SU-DHL-6 (cell line): ENCODE data around the gene GET4.

Experiments
- H2AFZ ChIP-seq: fragments of 200-600 bp; sonication (generic); 2 replicates; pipeline ENCODE4 v1.6.1; 2014; ENCODE audit warnings: low read depth, mild to moderate bottlenecking, moderate library complexity, mixed read lengths, antibody characterized with exemption, low read length; ENCODE audit not compliant: severe bottlenecking
- H3F3A ChIP-seq: fragments of 200-600 bp; shearing (Covaris generic); 2 replicates; pipeline ENCODE4 v1.6.0; 2016; ENCODE audit warnings: antibody characterized with exemption, mild to moderate bottlenecking; ENCODE audit not compliant: insufficient read depth
- H3K27ac ChIP-seq: fragments of 200-600 bp; sonication (generic); 2 replicates; pipeline ENCODE4 v1.5.1; 2016; ENCODE audit warnings: low read depth, mild to moderate bottlenecking, low read length, moderate library complexity, mixed read lengths
- H3K27me3 ChIP-seq: fragments of 200-600 bp; sonication (generic), shearing (Covaris generic); 2 replicates; pipeline ENCODE4 v1.6.0; 2014; ENCODE audit warnings: mild to moderate bottlenecking, low read length
- H3K36me3 ChIP-seq: fragments of 200-600 bp; sonication (generic); 2 replicates; pipeline ENCODE4 v1.6.1; 2014; ENCODE audit warnings: mild to moderate bottlenecking, low read length, mixed read lengths
- H3K4me2 ChIP-seq: fragments of 300-600, 200-600 bp; shearing (Covaris generic), sonication (generic); 2 replicates; pipeline ENCODE4 v1.6.0; 2014; ENCODE audit warnings: low read length, low read depth, mild to moderate bottlenecking; ENCODE audit not compliant: poor library complexity, severe bottlenecking
- H3K4me3 ChIP-seq: fragments of 200-600 bp; sonication (generic); 2 replicates; pipeline ENCODE4 v1.5.1; 2014; ENCODE audit warnings: antibody characterized with exemption, low read length, mild to moderate bottlenecking, mixed read lengths; ENCODE audit not compliant: insufficient read depth, poor library complexity, severe bottlenecking
- H3K79me2 ChIP-seq: fragments of 200-600 bp; sonication (generic); 2 replicates; pipeline ENCODE4 v1.6.1; 2014; ENCODE audit warnings: mild to moderate bottlenecking, low read length, moderate library complexity; ENCODE audit not compliant: insufficient read depth
- H3K9ac ChIP-seq: fragments of 200-600 bp; sonication (generic); 2 replicates; pipeline ENCODE4 v1.7.0; 2014; ENCODE audit warnings: mild to moderate bottlenecking, low read length
- H3K9me2 ChIP-seq: fragments of 200-600 bp; sonication (generic); replicated peaks from 2 replicates; pipeline ENCODE4 v1.6.1; 2014; ENCODE audit warnings: low read length; ENCODE audit not compliant: insufficient read depth
- H3K9me3 ChIP-seq: fragments of 200-600 bp; sonication (generic); 2 replicates; pipeline ENCODE4 v1.6.1; 2014; ENCODE audit warnings: low read length, mixed read lengths; ENCODE audit not compliant: insufficient read depth
- H4K20me1 ChIP-seq: fragments of 200-600 bp; sonication (generic); 2 replicates; pipeline ENCODE4 v1.6.1; 2014; ENCODE audit warnings: low read depth, mild to moderate bottlenecking, antibody characterized with exemption, low read length, moderate library complexity, mixed read lengths
- EZH2phosphoT487 ChIP-seq: fragments of 200-600 bp; sonication (generic), shearing (Covaris generic); conservative IDR thresholded peaks from 2 replicates; pipeline ENCODE4 v1.6.1; 2018; ENCODE audit warnings: mild to moderate bottlenecking, antibody characterized with exemption, low read length, moderate library complexity, mixed read lengths
- TF ChIP-seq, protein P1 (sequence below): fragments of 200-600 bp; sonication (generic); IDR thresholded peaks from one replicate; pipeline ENCODE4 v1.5.1; 2017; ENCODE audit warnings: antibody characterized with exemption, mild to moderate bottlenecking, low read length, moderate library complexity; ENCODE audit not compliant: insufficient read depth, poor library complexity, severe bottlenecking

GET4 gene

GRCh38 chr7:894927-895450 is 18.6 kb downstream of the GET4 start:
- Histone ChIP-seq H3K27me3 (no peaks in the 10 kb centered on the region), H3K9me3 (no peaks in the 10 kb centered on the region), H2AFZ (no peak overlapping the region), H3K9ac (no peak overlapping the region), H3K9me2 (no peaks in the 10 kb centered on the region), H3K79me2 (no peaks in the 10 kb centered on the region), H3F3A (no peaks in the 10 kb centered on the region), H3K4me3 (no peak overlapping the region), H4K20me1 (no peaks in the 10 kb centered on the region), H3K4me2 (no peak overlapping the region), H3K36me3 (no peaks in the 10 kb centered on the region), H3K27ac (no peak overlapping the region)
- no peak for TF ChIP-seq EZH2phosphoT487
- TF ChIP-seq, protein P1, sequence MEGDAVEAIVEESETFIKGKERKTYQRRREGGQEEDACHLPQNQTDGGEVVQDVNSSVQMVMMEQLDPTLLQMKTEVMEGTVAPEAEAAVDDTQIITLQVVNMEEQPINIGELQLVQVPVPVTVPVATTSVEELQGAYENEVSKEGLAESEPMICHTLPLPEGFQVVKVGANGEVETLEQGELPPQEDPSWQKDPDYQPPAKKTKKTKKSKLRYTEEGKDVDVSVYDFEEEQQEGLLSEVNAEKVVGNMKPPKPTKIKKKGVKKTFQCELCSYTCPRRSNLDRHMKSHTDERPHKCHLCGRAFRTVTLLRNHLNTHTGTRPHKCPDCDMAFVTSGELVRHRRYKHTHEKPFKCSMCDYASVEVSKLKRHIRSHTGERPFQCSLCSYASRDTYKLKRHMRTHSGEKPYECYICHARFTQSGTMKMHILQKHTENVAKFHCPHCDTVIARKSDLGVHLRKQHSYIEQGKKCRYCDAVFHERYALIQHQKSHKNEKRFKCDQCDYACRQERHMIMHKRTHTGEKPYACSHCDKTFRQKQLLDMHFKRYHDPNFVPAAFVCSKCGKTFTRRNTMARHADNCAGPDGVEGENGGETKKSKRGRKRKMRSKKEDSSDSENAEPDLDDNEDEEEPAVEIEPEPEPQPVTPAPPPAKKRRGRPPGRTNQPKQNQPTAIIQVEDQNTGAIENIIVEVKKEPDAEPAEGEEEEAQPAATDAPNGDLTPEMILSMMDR: no peak

- TF ChIP-seq, protein P1: no peak
- TF ChIP-seq EZH2phosphoT487: no peak
- no peaks in the 10 kb centered on the region for H3K9me2 ChIP-seq
- no peak overlapping the region for H2AFZ ChIP-seq
- no peaks in the 10 kb centered on the region for H3K27me3 ChIP-seq
- H3K79me2 ChIP-seq: no peaks in the 10 kb centered on the region
- no peak overlapping the region for H3K4me3 ChIP-seq
- no peaks in the 10 kb centered on the region for H4K20me1 ChIP-seq
- no peaks in the 10 kb centered on the region for H3K9me3 ChIP-seq
- no peak overlapping the region for H3K4me2 ChIP-seq
- no peaks in the 10 kb centered on the region for H3K36me3 ChIP-seq
- no peak overlapping the region for H3K9ac ChIP-seq
- H3F3A ChIP-seq: no peaks in the 10 kb centered on the region
- no peak overlapping the region for H3K27ac ChIP-seq
Measured at GRCh38 chr7:895451-896052, 19.2 kb downstream of the GET4 start.

DNA sequence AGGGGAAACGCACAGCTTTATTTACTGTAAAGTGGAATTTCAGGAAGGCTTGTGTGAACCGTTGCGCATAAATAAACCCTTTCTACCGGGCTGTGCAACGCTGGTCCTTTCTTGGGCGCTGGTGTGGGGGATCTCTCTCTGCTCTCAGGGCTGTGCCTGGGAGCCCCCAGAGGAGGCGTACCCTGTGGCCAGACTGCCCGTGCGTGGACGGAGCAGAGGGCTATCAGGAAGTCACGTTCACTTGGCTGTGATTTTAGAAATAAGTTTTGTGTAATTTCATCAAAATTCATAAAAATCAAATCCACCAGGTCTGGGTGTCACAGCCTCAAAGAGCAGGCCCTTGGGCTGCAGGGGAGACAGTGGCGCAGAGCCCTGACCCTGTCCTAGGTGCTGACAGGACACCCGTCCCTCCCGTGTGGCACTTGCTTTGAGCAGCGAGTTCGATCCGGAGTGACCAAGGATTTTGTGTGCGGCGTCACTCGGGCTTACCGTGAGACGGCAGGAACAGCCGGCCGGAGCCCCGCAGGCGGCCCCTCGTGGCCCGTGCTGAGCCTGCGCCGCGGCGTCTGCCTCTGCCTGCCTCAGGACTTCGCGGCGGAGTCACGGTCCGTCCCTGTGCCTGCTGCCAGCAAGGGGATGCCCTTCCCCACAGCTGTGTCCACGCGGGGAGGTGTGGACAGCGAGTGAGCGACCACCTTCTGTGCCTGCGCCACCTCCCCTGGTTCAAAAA is 20.2 kb downstream of the GET4 start:
- Histone ChIP-seq H3K36me3 (no peaks in the 10 kb centered on the region), H3K27ac (no peak overlapping the region)
- no peak for TF ChIP-seq EZH2phosphoT487
- TF ChIP-seq, protein P1: no peak

More for the DNA sequence above, 20.2 kb downstream of the GET4 start:
- H3K79me2 ChIP-seq: no peaks in the 10 kb centered on the region
- no peak overlapping the region for H3K9ac ChIP-seq
- no peak overlapping the region for H3K4me2 ChIP-seq
- no peak overlapping the region for H3K4me3 ChIP-seq
- H4K20me1 ChIP-seq: no peaks in the 10 kb centered on the region
- no peaks in the 10 kb centered on the region for H3F3A ChIP-seq
- H2AFZ ChIP-seq: no peak overlapping the region
- no peaks in the 10 kb centered on the region for H3K9me2 ChIP-seq
- no peaks in the 10 kb centered on the region for H3K9me3 ChIP-seq
- no peaks in the 10 kb centered on the region for H3K27me3 ChIP-seq
